Measurements from ENCODE around the gene IGSF23. TPM values are rescaled to one million over a fixed set of nuclear protein-coding genes. Genes with fewer than 3 reads are reported as not detected.

The IGSF23 gene
- total RNA-seq, 3 donors from 2014 or later = not detected

DNA sequence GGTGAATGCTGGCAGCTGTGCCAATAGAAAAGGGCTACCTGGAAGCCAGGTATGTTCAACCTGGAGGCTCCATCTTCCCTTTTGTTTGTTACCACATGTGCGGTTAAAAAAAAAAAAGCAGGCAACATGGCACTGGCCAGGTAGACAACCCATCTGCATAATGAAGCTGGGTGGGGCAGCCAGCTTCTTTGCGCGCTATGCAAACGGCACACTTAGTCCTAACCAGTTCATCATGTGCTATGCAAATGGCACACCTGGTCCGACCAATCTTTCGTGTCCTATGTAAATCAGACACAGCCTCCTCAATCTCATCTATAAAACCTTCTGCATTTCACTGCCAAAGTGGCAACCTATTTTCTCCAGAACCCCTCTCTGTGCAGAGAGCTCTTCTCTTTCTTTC is 11.3 kb upstream of the IGSF23 start:
- Histone ChIP-seq H3K27me3 (peaks cover 0 to 31% of the 10 kb centered on the region in 2 donors), H3K4me1 (no peaks in the 10 kb centered on the region), H3K36me3 (no peaks in the 10 kb centered on the region), H3K27ac (no peak overlapping the region), H3K9me3 (peaks cover 0 to 6% of the 10 kb centered on the region in 2 donors), H3K4me3 (no peak overlapping the region)
- intact Hi-C loops (cut with DNase I; ENCODE audit: low total_unique reads) = no loop called here
- TF ChIP-seq, protein P1, sequence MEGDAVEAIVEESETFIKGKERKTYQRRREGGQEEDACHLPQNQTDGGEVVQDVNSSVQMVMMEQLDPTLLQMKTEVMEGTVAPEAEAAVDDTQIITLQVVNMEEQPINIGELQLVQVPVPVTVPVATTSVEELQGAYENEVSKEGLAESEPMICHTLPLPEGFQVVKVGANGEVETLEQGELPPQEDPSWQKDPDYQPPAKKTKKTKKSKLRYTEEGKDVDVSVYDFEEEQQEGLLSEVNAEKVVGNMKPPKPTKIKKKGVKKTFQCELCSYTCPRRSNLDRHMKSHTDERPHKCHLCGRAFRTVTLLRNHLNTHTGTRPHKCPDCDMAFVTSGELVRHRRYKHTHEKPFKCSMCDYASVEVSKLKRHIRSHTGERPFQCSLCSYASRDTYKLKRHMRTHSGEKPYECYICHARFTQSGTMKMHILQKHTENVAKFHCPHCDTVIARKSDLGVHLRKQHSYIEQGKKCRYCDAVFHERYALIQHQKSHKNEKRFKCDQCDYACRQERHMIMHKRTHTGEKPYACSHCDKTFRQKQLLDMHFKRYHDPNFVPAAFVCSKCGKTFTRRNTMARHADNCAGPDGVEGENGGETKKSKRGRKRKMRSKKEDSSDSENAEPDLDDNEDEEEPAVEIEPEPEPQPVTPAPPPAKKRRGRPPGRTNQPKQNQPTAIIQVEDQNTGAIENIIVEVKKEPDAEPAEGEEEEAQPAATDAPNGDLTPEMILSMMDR (IDR thresholded peaks at IDR 0.05) = no peak
- TF ChIP-seq POLR2AphosphoS5 (IDR thresholded peaks at IDR 0.05) (no peak), POLR2A (IDR thresholded peaks at IDR 0.05) (no peak)
- no peak for DNase-seq (ENCODE audit: low spot score in 2 of 2)

DNA sequence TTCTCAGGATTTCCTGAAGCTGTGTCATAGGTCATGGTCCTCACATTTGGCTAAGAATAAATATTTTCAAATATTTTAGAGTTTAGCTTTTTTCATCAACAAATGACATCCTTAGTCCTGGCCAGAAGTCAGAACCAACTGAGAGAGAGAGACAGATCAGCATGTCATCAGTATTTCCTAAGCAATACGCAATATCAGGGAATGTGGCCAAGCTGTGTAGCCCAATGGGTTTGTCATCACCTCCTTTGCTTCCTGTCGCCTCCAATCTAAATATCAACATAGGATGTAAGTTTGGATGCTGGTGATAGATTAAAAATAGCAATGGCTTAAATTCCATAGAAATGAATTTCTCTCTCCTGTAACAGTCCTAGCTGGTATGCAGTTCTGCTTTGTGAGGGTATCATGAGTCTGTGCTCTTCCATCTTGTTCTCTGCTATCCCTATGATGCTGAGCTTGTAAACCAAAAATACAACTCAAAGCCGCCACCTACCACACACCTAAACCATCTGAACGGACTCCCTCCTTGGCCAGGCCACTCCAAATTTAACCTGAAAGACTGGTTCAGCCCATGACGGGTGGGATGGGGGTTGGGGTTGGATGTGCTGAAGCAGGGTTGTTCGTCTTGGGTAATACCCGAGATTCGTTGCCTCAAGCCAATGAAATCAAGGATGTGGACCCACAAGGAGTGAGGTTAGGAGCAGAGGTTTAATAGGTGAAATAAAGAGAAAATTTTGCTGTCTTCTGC is 10.0 kb upstream of the IGSF23 start:
- Histone ChIP-seq H3K27me3 (peaks cover 0 to 26% of the 10 kb centered on the region in 2 donors), H3K36me3 (no peaks in the 10 kb centered on the region), H3K4me3 (no peak overlapping the region), H3K4me1 (no peaks in the 10 kb centered on the region), H3K27ac (no peak overlapping the region), H3K9me3 (peaks cover 0 to 2% of the 10 kb centered on the region in 2 donors)
- TF ChIP-seq POLR2AphosphoS5 (IDR thresholded peaks at IDR 0.05) (no peak), POLR2A (IDR thresholded peaks at IDR 0.05) (no peak)
- TF ChIP-seq, protein P1 (IDR thresholded peaks at IDR 0.05) = no peak
- intact Hi-C loops (cut with DNase I; ENCODE audit: low total_unique reads) = no loop called here
- DNase-seq (ENCODE audit: low spot score in 2 of 2) = no peak

DNA sequence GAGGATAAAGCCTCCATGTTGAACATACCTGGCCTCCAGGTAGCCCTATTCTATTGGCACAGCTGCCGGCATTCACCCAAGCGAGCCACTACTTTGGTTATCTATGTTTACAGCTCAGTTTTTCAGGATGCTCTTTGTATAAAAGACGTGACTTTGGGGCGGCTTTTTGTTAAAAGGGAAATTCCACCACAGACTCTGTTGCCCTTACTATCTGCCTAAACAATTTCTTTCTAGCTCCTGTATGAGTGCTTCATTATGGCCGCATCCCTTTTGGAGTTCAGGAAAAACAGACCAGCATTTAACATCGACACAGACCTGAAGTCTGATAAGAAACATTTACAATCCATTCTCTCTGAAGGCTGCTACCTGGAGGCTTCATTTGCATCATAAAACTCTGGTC is 9.1 kb upstream of the IGSF23 start:
- peaks cover 0 to 18% of the 10 kb centered on the region in 2 donors for H3K27me3 ChIP-seq
- TF ChIP-seq POLR2AphosphoS5 (IDR thresholded peaks at IDR 0.05) (no peak), POLR2A (IDR thresholded peaks at IDR 0.05) (no peak)
- TF ChIP-seq, protein P1 (IDR thresholded peaks at IDR 0.05) = no peak
- H3K4me3 ChIP-seq = no peak overlapping the region
- DNase-seq (ENCODE audit: low spot score in 2 of 2) = no peak
- intact Hi-C loops (cut with DNase I; ENCODE audit: low total_unique reads) = no loop called here
- H3K36me3 ChIP-seq = no peaks in the 10 kb centered on the region
- H3K4me1 ChIP-seq = no peaks in the 10 kb centered on the region
- H3K27ac ChIP-seq = no peak overlapping the region
- H3K9me3 ChIP-seq = no peaks in the 10 kb centered on the region

DNA sequence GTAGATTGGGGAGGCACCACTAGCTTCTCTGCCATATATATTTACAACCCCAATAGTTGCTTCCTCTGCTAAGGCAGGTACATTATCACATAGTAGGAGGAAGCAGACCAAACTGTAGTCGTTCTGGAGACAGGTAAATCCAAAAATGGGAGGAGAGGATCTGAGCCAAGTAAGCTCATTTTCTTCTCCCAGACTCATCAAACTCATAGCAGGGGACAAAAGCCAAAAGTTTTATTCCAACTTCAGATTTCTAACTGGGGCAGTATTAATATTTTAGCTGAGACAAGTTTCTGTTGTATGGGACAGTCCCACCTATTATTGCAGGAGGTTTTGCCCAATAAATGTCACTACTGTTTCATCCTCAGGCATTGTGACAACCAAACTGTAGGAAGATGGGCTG is 7.8 kb upstream of the IGSF23 start:
- Histone ChIP-seq H3K27me3 (peaks cover 0 to 12% of the 10 kb centered on the region in 2 donors), H3K27ac (no peak overlapping the region), H3K4me1 (no peaks in the 10 kb centered on the region), H3K36me3 (no peaks in the 10 kb centered on the region), H3K9me3 (no peaks in the 10 kb centered on the region), H3K4me3 (no peak overlapping the region)
- DNase-seq (ENCODE audit: low spot score in 2 of 2) = no peak
- intact Hi-C loops (cut with DNase I; ENCODE audit: low total_unique reads) = no loop called here
- no peak for TF ChIP-seq POLR2A (IDR thresholded peaks at IDR 0.05)
- TF ChIP-seq, protein P1 (IDR thresholded peaks at IDR 0.05) = no peak
- no peak for TF ChIP-seq POLR2AphosphoS5 (IDR thresholded peaks at IDR 0.05)

DNA sequence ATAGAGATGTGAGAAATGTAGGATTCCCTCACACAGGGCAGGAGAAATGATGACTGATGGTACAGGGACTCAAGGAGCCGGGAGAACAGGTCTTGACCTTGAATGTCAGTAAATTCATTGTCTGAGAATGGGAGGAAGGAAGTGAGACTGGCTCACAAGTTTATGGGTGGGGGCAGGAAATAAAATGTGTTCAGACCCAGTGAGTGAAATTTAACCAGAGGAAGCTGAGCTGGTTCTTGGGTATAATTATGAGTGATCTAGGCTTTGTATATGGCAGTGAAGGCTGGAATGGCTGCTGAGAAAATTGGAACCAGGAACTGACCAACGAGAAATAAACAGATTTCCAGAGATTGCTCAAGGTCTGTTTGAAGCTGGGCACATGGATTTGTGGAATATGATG is 6.3 kb upstream of the IGSF23 start:
- no peak for DNase-seq (ENCODE audit: low spot score in 2 of 2)
- peak in 1 of 3 donors; percentile 21 for TF ChIP-seq POLR2AphosphoS5 (IDR thresholded peaks at IDR 0.05)
- TF ChIP-seq POLR2A (IDR thresholded peaks at IDR 0.05) = no peak

More for the DNA sequence above, 6.3 kb upstream of the IGSF23 start:
- intact Hi-C loops (cut with DNase I; ENCODE audit: low total_unique reads) = no loop called here
- H3K4me3 ChIP-seq = no peak overlapping the region
- no peaks in the 10 kb centered on the region for H3K4me1 ChIP-seq
- peaks cover 0 to 12% of the 10 kb centered on the region in 2 donors for H3K27me3 ChIP-seq
- H3K36me3 ChIP-seq = no peaks in the 10 kb centered on the region
- no peak overlapping the region for H3K27ac ChIP-seq
- H3K9me3 ChIP-seq = no peaks in the 10 kb centered on the region
